Keratinocyte (primary cell): ENCODE results near the gene FUOM. TPM values are rescaled to one million over a fixed set of nuclear protein-coding genes. Genes with fewer than 3 reads are reported as not detected.
"Not testable (repeated sequence)": the region's sequence is repeated elsewhere in the genome, so short reads cannot be mapped to it uniquely, and the experiment has no call there.

Experiments used
- DNase-seq: peaks from one replicate; pipeline ENCODE4 v3.0.0-alpha.2; 2011; ENCODE audit warnings: low read depth, missing footprints, low spot score
- FAIRE-seq: peaks from 2 replicates; lab custom pipeline; 2011; peaks lifted over from hg19 to GRCh38; lab: Jason Lieb, UNC
- H2AFZ ChIP-seq: 2 replicates; pipeline ENCODE4 v1.6.0; 2012; ENCODE audit warnings: low read length, control low read depth, inconsistent platforms; ENCODE audit not compliant: control insufficient read depth
- H3K27ac ChIP-seq: 2 replicates; pipeline ENCODE4 v1.5.1; 2011; ENCODE audit warnings: low read length; ENCODE audit not compliant: control insufficient read depth, insufficient read depth
- H3K27me3 ChIP-seq: 3 replicates; pipeline ENCODE4 v1.6.0; 2011; ENCODE audit warnings: low read length; ENCODE audit not compliant: control insufficient read depth, insufficient read depth; ENCODE audit errors: extremely low read depth
- H3K36me3 ChIP-seq, 2 experiments: 2 replicates in 1 of 2; 3 replicates in 1 of 2; pipeline ENCODE4 v1.5.1; 2011; ENCODE audit warnings: low read length in 2 of 2, mild to moderate bottlenecking in 1 of 2; ENCODE audit not compliant: control insufficient read depth in 2 of 2, insufficient read depth in 2 of 2; ENCODE audit errors: extremely low read depth in 1 of 2
- H3K4me1 ChIP-seq: 3 replicates; pipeline ENCODE4 v1.5.1; 2011; ENCODE audit warnings: low read length; ENCODE audit not compliant: control insufficient read depth, insufficient read depth; ENCODE audit errors: extremely low read depth
- H3K4me2 ChIP-seq: 3 replicates; pipeline ENCODE4 v1.6.0; 2011; ENCODE audit warnings: low read depth, low read length; ENCODE audit not compliant: control insufficient read depth, insufficient read depth; ENCODE audit errors: extremely low read depth
- H3K4me3 ChIP-seq, 3 experiments: fragments of 200-600 bp in 1 of 3; sonication (generic) in 1 of 3; 2 replicates in 2 of 3; 3 replicates in 1 of 3; pipeline ENCODE4 v1.5.1; 2011 to 2016; ENCODE audit warnings: low read length in 3 of 3, mild to moderate bottlenecking in 3 of 3, control low read depth in 2 of 3, inconsistent platforms in 1 of 3, low read depth in 1 of 3, mixed read lengths in 1 of 3, mixed run types in 1 of 3, moderate library complexity in 1 of 3; ENCODE audit not compliant: control insufficient read depth in 2 of 3, insufficient read depth in 2 of 3; ENCODE audit errors: extremely low read depth in 1 of 3
- H3K79me2 ChIP-seq: 2 replicates; pipeline ENCODE4 v1.6.0; 2012; ENCODE audit warnings: low read length; ENCODE audit not compliant: control insufficient read depth, insufficient read depth
- H3K9ac ChIP-seq: 3 replicates; pipeline ENCODE4 v1.6.0; 2011; ENCODE audit warnings: low read length; ENCODE audit not compliant: control insufficient read depth, insufficient read depth; ENCODE audit errors: extremely low read depth
- H3K9me1 ChIP-seq: 3 replicates; pipeline ENCODE4 v1.6.0; 2011; ENCODE audit warnings: low read length; ENCODE audit not compliant: control insufficient read depth, insufficient read depth; ENCODE audit errors: extremely low read depth
- H3K9me3 ChIP-seq: 2 replicates; pipeline ENCODE4 v1.5.1; 2012; ENCODE audit warnings: low read depth, low read length; ENCODE audit not compliant: control insufficient read depth
- H4K20me1 ChIP-seq: 3 replicates; pipeline ENCODE4 v1.6.0; 2011; ENCODE audit warnings: low read length; ENCODE audit not compliant: control insufficient read depth, insufficient read depth; ENCODE audit errors: extremely low read depth
- CTCF ChIP-seq, 3 experiments: IDR thresholded peaks in 1 of 3; conservative IDR thresholded peaks in 1 of 3; optimal IDR thresholded peaks in 1 of 3; 2 replicates in 2 of 3; 3 replicates in 1 of 3; pipeline versions ENCODE3 to v1.5.1; 2011; ENCODE audit warnings: low read length in 3 of 3, mild to moderate bottlenecking in 3 of 3, moderate library complexity in 2 of 3, control low read depth in 1 of 3, inconsistent platforms in 1 of 3; ENCODE audit not compliant: insufficient read depth in 2 of 3; ENCODE audit errors: extremely low read depth in 1 of 3
- EZH2 ChIP-seq: IDR thresholded peaks from one replicate; pipeline ENCODE4 v1.6.1; 2012; ENCODE audit warnings: inconsistent platforms, mild to moderate bottlenecking, low read length, moderate library complexity
- dilution Hi-C: fragments of 300-500 bp; cut with MboI; formaldehyde crosslinking; loops from one replicate; pipeline ENCODE4 v1.7.0; 2020; ENCODE audit warnings: low sequenced_read_pairs; ENCODE audit not compliant: extremely low pct_ligation_motif_present
- polyA plus RNA-seq, 5 experiments: library from polyadenylated mRNA; depleted of rRNA in 3 of 5; stranded (reverse) in 3 of 5; stranded (forward) in 1 of 5; unstranded in 1 of 5; fragments of >200 nt; gene quantifications; 1 replicate in 1 of 5; 2 replicates in 3 of 5; 3 replicates in 1 of 5; pipeline versions ENCODE4 v1.2.1 to v1.2.3, GENCODE V29; 2011 to 2012; ENCODE audit warnings: missing spikeins in 2 of 5, low read depth in 1 of 5, low replicate concordance in 1 of 5

Gene FUOM
- polyA plus RNA-seq, 1 donor (not counting 4 experiments of a cell fraction or from before 2014, with no cell fraction given), result 11.3 TPM

- Histone ChIP-seq H3K9me3 (no peaks in the 10 kb centered on the region), H2AFZ (no peak overlapping the region), H4K20me1 (no peaks in the 10 kb centered on the region), H3K79me2 (no peaks in the 10 kb centered on the region), H3K36me3 (no peaks in the 10 kb centered on the region), H3K9ac (no peak overlapping the region), H3K27me3 (peaks cover 50% of the 10 kb centered on the region), H3K4me2 (no peak overlapping the region), H3K4me1 (peaks cover 2% of the 10 kb centered on the region), H3K4me3 (no peak overlapping the region), H3K9me1 (no peaks in the 10 kb centered on the region), H3K27ac (no peak overlapping the region)
- TF ChIP-seq EZH2 (no peak), CTCF (optimal IDR thresholded peaks at IDR 0.05 in 1 of 3, IDR thresholded peaks at IDR 0.05 in 1 of 3, conservative IDR thresholded peaks at IDR 0.05 in 1 of 3; ENCODE audit: extremely low read depth in 1 of 3, insufficient read depth in 2 of 3, low read length in 3 of 3) (no peak)
- dilution Hi-C loops, result no loop called here
- FAIRE-seq (no peak), DNase-seq (no peak)
Observed at GRCh38 chr10:133324198-133324792, 33.5 kb downstream of the FUOM start.

GRCh38 chr10:133322064-133322709 lies 35.6 kb downstream of the FUOM start:
- DNase-seq, dilution Hi-C loops, H3K4me2 ChIP-seq, H3K27ac ChIP-seq, H2AFZ ChIP-seq, H3K4me3 ChIP-seq, H4K20me1 ChIP-seq, H3K9ac ChIP-seq, H3K9me1 ChIP-seq, H3K9me3 ChIP-seq, H3K36me3 ChIP-seq, FAIRE-seq, H3K79me2 ChIP-seq, H3K4me1 ChIP-seq: not testable (repeated sequence)
- H3K27me3 ChIP-seq, result peaks cover 28% of the 10 kb centered on the region

GRCh38 chr10:133320852-133321422 lies 36.9 kb downstream of the FUOM start:
- H4K20me1 ChIP-seq, DNase-seq, dilution Hi-C loops, H3K9me3 ChIP-seq, H3K27ac ChIP-seq, H3K79me2 ChIP-seq, H3K9ac ChIP-seq, H3K9me1 ChIP-seq, H3K36me3 ChIP-seq, H3K4me1 ChIP-seq, H2AFZ ChIP-seq, H3K4me3 ChIP-seq, FAIRE-seq, H3K4me2 ChIP-seq: not testable (repeated sequence)
- H3K27me3 ChIP-seq, result peaks cover 16% of the 10 kb centered on the region
